DMS153 (cell line): ENCODE measurements around the gene ATP2B2.

Experiments used
- DNase-seq: peaks from one replicate; lab custom pipeline; 2025; lab: John Stamatoyannopoulos, UW

The ATP2B2 gene

DNA sequence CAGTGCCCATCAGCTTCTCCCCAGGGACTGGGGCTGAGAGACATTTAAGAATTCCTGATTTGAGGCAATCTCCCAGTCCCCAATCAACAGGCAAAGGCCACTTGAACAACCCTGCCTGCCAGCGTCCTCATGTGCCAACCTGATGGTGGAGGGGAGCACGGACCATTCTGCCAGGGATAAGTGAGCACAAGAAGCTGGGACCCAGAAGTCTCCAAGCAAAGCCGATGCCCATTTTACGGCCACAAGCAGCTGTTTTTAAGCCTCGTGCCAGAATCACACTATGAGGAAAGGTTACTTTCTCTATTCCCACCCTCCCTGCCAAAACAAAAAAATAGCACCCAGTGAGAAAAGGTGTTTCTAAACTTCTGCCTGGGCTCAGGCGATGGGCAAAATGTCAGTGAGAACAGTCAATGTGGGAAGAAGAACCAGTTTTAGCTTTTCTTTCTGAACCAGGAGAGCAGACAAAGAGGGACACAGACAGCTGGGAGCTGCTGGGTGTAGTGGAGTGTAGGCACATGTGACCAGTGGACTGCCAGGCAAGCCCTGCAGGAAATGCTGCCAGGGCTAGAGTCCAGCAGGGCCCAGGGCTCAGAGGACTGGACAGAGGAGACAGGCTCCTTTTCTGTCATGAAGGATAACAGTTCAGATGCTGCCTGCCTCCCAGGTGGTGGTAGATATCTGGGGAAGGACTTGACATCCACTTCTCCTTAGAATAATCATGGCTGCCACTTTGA, 57.7 kb downstream of the ATP2B2 start:
- DNase-seq = no peak

DNA sequence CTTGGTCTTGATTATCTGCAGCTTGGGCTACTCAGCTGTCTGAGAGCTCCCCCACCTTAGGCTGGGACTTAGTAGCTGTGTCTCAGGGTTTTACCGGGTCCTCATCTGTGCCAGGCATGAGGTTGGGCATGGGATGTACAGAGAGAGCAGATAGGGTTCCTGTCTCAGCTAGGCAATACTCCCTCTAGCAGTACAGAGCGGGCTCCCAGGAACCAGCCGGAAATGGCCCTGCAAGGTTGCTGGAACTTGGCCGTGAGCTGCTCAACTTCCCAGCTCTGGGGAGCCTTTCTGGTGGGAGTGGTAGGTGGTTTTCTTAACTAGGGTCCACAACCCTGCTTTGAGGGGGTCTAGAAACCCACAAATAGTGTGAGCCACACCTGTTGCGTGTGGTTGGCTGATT, 58.3 kb downstream of the ATP2B2 start:
- DNase-seq = no peak

DNA sequence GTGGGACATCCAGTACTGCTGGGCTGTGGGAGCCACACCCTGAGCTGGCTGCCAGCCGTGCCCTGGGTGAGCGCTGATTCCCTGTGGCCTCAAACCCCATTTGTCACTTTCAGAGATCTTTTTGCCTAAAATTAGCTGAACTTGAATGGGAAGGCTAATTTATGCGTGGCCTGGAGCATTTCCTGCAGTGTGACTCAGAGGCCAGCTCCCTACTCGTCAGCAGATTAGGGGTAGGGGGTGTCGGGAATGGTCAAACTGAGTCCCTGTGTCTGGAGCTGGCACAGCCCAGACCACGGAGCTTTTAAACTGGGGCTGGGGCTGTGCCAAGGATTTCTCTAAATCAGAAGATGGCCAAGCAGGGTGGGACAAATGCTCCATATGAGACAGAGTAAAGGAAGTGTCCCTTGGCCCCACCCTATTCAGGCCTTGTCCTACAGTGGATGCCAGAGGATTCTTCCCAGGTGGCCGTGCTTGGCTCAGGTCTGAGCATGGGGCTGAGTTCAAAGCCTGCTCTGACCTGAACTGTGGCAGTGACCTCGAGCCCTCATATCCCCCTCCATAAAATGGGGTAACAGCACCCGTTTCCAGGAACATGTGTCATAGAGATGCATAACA, 59.7 kb downstream of the ATP2B2 start:
- DNase-seq = no peak

DNA sequence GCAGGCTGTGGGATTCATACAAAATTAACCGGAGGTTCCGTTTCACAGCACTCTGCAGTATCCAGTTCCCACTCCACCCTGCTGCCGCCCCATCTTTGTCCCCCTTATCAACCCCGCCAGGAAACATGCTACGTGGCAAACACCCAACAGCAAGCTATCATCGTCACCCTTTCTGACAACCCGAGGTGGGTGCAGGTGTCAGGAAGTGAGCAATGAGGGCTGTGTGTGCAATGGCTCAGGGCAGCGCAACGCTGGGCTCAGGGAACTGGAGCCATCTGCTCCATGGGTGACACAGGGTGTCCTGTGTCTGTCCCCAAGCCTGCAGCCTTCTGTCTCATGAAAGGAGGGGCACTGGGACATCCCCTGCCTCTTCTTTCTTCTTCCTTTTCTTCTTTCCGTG, 60.9 kb downstream of the ATP2B2 start:
- DNase-seq = no peak

DNA sequence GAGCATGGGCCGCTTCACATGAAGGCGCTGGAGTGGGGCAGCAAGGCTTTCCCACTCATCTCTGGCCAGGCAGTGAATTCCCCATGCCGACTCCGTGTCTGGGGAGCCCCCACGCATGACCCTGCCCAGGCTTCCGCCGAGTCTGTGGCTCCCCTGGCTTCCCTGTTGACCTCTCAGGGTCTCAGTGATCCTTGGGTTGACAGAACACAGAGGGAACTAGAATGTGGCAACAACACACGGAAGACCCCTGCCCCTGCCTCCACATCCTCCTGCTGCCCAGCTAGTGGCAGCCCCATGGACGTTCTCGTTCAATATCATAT, 61.3 kb downstream of the ATP2B2 start:
- no peak for DNase-seq

DNA sequence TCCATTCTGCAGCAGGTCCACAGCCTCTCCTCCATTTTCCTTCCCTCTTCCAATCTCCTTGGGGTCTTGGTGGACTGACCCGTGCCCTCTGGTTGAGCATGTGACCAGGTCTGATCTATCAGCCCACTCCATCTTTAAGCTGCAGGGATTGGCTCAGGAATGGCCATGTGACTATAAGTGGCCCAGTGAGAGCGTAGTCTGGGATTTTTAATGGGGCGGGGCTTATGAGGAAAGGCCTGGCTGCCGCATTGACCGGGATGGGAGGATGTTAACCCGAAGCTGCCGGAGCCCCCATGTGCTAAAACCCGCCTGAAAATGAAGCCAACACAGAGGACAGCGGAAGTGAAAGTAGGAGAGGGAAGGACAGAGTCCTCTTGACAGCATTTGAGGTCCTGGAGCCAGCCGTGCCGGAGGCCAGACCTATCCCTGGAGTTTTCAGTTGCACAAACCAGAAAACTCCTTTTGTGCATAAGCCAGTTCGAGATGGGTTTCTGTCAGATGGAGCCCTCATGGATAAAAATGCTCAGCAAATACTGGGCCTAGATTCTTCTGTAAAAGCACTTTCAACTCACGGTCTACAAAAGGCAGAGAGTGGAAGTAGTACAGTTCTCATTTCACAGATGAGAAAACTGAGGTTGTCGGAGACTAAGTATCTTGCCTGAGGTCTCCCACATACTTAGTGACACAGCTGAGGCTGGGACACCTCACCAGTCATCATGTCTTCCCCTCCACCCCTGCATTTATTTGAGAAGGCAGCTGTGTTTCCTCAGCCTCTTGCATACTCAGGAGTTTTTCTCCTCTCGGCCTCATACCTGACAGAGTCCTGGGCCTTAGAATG, 61.9 kb downstream of the ATP2B2 start:
- no peak for DNase-seq

DNA sequence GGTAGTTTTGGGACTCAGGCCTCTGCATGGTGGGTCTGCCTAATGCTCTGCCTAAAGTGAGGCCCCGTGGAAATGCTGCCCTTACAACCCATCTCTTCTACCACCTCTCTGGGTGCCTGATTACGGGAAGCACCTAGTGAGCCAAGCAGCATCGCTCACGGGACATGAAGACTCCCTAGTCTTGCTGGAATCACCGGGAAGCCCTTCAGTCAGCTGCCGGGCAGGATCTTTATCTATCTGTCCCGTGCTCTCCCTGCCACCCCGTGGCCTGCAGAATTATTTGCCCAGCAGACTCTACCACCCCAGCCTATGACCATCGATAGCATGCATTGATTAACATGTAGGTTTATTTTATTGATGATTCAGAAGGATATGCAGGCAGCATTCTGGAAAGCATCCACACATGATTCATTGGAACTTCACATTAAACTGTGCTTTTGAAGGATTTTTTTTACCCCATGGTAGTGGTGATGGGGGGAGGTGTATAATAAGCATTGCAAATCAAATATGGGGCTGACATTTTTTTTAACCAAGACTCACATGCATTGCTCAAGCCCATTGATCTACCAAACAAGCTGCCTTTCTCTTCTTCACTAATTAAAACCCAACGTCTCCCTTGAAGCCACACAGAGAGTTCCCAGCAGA, 63.1 kb downstream of the ATP2B2 start:
- DNase-seq = no peak

DNA sequence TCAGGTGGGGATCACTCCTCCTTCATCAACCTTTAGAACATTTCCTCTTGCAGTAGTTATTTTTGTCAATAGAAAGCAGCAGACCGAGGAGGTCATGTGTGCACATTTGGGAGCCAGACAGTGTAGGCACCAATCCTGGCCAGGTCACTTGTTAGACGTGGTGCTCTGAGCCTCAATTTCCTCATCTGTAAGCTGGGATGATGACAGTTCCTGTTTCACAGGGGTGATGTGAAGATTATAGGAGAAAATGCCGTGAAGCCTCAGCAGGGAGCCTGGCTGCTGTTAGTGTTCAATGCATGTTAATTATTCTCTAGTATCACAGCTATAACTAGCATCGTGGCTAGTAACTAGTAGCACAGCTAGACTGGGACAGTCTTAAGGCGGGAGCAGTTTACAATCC, 64.7 kb downstream of the ATP2B2 start:
- no peak for DNase-seq

DNA sequence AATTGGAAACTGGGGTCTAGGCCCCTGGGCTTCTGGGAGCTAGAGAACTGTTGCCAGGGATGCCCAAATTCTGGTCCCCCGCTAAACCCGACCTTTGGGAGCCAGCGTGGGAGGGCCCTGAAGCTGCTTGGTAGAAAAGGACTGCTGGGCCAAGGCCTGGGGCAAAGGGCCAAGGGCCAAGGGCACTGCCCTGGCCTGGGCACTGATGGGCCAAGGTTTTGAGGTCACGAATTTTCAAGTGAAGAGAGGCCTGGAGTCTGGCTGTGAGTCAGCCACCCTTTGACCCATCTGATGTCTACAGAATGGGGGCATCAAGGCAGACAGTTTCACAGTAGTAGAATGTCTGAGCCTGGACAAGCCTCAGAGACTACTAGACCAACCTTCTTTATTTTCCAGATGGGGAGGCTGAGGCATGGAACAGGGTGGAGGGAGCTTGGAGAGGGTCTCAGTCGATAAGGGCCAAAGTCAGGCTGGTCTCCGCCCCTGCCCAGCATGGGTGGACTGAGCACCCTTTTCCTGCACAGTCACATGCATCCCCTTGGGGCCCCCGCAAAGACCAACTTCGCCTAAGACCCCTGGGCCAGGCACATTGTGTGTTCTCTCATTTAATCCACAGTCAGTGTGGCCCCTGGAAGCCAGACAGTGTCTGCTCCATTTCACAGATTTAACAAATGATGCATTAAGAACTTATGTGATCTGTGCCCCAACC, 66.3 kb downstream of the ATP2B2 start:
- no peak for DNase-seq

DNA sequence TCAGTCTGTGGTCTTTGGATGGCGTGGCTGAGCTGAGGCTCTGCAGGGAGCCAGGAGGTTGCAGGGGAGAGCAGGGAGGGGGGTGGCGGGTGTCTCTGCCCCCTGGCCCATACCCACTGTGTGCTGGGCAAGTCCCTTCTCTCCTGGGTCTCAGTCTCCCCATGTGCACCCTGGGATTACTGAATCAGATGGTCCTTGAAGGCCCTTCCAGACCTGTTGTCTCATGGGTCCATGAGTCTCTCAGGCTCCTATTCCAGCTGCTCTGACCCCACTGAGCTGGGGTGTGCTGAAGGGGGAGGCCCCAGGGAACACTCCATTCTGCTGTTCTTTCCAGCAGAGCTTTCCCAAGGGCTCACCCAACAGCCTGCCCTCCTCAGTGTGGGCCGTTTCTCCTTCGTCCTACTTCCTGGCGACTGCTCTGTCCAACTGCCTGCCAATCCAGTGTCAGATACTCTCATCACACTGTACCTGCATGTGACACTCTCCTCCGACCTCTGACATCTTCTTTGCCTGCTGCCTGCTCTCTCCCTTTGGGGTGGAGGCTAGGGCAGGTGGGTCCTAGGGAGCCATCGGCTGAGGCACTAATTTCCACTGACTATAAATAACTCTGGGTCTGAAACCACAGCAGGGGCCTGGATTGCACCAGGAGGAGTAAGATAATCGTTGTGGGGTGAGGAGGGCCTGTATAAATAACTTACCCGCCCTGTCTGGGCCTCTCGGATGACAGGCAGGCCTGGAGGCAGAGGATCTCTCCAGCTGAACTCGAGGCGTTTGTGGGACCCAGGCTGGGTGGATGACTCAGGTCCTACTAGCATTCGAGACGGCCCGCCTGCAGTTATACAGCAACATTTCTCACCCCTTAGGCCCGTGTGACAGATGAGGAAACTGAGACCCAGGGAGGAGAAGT, 67.1 kb downstream of the ATP2B2 start:
- no peak for DNase-seq

DNA sequence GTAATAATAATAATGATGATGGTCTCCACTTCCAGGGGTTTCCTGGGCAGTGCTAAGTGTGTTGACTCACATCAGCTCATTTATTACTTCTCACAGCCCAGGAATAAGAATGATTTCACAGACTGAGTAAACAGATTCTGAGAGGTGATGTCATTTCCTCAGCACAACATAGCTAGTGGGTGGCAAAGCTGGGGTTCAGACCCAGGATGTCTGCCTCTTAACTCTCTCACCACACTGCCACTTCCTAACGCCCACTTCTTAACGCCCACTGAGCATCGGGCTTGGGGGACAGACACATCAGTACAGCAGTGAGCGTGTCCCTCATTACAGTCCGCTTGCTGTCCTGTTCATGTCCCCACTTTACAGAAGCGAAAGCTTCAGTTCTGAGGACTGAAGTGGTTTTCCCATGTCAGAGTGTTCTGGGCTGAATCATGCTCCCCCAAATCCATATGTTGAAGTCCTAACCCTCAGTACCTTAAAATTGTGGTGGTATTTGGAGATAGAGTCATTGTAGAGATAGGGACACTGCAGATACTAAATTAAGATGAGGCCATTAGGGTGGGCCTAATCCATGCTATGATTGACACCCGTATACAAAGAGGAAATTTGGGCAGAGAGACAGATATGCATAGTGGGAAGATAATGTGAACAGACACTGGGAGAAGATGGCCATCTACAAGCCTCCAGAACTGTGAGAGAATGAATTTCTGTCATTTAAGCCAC, 68.0 kb downstream of the ATP2B2 start:
- no peak for DNase-seq

DNA sequence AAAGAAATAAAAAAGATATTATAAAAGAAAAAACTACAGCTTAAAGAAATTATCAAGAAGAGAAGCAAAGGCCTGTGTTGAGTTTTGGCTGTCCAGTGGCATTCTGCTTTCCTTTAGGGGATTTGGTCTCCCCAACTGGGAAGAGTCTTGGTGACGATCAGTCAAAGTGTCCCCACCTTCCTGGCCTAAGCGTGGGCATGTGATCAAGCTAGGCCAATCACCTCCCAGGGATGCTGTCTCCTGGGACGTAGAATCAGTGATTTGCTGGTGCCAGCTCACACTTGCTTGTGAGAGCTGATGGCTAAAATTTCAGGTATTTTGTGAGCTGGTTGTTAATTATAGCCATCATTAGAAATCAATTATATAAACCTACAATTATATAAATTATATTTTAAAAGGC, 69.5 kb downstream of the ATP2B2 start:
- DNase-seq = no peak

DNA sequence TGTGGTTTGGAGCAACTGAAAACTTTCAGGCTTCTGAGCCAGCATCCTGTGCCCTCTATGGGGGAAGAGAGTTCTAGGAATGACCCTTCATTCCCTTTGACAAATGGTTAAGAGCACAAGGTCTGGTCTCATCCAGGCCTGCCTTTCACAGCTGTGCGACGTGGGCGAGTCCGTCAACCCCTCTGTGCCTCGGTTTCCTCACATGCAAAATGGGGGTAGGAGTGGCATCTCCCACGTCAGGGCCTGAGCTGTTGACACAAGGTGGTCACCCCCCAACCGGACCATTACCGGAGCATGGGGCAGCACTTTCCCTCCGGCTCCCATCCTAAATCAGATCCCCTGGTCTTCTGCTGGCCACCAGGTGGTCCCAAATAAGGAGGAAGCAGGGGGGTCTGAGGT, 70.4 kb downstream of the ATP2B2 start:
- DNase-seq = no peak

DNA sequence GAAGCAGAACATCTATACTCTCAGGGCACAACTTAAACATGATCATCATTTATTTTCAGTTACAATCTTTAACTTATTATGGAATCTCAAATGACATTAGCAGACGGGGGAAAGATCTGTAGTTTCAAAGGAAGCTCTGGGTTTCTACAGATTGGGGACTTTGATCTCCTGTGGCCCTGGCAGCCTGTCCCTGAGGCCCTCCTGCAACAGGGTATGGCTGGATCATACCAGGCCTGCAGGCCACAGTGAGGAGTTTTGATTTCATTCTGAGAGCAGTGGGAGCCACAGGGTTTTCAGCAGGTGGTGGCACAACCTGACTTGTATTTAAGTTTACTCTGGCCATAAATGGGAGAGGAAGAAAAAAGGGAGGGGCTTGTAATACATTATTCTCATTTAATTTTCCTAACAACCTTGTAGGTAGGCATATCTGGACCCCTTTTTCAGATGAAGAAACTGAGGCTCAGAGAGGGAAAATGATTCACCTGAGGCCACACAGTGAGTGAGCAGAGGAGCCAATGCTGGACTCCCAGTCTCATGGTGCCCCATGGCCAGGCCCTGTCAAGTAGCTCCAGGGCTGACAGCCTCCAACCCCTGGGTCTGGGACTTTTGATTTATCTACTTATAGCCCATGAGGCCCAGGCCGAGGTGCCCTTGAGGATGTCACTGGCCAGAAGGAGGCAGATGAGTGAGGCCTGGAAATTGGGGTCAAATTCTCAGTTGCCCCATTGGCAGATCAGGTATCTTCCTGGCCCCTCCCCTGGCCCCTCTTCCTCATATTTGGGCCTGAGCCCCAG, 71.0 kb downstream of the ATP2B2 start:
- DNase-seq = no peak

DNA sequence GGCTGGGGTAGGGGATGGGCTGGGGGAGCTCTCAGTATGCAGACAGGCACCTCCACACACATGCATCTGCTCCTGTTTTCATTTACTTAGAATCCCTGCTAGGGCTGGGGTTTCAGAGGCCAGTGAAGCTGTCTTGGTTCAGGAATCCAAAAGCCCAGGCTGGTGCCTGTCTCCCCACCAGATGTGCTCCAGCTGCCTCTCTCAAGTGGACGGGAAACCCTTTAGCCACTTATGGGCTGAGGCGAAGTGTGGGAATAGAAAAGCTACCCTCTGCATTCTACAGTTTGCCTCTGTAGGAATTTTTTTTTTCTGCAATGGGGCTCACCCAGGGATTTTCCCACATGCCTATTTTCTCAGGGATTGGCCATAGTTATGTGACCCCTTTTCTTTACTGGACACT, 72.5 kb downstream of the ATP2B2 start:
- no peak for DNase-seq

DNA sequence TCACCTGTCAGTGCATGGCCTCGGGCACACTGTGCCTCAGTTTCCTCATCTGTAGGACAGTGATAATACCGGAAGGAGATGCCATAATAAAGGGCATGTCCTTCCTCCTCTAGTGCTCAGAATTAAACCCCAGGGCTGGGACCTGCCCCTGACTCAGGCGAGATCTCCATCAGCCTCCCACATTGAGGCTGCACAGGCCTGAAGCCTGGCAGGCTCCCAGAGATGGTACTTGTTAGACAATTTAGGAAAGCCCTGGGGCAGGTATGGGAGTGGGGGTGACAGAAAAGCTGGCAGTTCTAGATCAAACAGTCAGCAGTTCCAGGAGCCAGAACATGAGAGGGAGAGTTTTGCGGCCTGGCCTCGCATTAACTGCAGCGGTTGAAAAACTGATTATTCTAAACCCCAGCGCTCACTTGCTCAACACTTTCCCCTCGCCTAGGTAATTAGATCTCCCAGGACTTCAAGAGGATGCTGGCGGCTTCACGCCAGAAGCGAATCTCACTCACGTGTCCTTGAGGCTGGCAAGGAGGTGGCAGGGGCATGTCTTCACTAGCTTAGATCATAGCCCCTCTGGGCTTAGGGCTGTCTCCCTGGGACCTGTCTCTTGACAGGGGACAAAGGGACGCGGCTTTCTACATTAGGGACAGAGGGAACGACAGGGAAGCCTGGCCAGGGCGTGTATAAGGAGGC, 73.1 kb downstream of the ATP2B2 start:
- no peak for DNase-seq

DNA sequence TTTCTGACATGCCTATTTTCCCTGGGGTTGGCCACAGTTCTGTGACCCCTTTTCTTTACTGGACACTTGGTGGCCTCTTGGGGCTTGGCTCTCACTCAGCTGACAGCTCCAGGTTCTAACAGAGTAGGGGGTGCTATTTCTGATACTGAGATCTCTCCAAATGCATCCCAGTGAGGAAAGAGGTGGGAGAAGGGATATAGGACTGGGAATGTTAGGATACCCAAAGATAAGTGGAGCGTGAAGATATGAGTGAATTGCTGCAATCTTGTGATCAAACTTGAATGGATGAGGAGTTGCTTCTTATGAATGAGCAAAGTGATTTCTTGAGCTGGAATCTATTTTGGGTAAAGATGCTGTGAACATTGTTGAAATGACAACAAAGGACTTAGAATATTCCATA, 74.6 kb downstream of the ATP2B2 start:
- DNase-seq = no peak

DNA sequence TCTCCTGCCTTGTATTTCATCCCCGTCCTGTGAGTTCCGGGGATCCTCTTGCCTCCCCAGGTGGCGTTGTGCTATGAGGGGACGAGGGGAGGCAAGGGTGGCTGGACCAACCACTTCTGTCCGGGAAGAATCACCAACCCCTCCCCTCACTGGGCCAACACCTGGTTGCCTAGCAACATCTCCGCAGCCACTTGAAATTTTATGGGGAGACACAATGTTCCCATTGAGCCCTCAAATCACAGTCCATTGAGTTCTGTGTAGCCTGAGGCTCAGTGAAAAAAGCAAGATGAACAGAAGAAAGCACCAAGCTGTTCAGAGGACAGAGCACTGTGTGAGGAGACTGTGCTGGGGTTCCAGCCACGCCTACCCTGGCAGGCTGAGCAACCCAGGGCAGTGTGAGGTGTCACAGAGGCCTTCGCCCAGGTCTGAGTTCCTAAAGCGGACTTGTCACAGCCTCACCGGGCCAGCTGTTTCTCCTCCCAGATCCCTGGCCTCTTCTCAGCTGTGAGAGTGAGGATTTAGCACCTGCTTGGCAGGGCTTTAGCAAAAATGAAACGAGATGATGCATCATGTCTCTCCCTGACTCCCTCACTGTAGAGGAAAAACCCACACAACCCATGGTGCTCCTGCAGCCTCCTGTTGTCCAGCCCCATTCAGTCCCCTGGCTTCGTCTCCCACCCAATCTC, 76.8 kb downstream of the ATP2B2 start:
- DNase-seq = peak; percentile 0
